Measurements from ENCODE around the gene STKLD1.
"Not testable (repeated sequence)": the region's sequence is repeated elsewhere in the genome, so short reads cannot be mapped to it uniquely, and the experiment has no call there.

The STKLD1 gene

DNA sequence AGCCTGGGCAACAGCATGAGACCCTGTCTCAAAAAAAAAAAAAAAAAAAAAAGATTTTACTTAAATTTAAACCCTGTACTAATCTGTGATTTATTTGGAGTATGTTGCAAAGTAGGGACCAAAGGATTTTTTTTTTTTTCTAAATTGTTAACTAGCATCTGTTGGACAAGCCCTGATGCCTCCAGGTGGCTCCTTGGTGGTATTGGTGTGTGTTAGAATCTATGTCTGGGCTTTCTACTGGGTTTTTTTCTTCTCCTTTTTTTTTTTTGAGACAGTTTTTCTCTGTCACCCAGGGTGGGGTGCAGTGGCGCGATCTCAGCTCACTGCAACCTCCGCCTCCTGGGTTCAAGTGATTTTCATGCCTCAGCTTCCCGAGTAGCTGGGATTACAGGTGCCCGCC is 75.7 kb downstream of the STKLD1 start:
- not testable (repeated sequence) for DNase-seq

DNA sequence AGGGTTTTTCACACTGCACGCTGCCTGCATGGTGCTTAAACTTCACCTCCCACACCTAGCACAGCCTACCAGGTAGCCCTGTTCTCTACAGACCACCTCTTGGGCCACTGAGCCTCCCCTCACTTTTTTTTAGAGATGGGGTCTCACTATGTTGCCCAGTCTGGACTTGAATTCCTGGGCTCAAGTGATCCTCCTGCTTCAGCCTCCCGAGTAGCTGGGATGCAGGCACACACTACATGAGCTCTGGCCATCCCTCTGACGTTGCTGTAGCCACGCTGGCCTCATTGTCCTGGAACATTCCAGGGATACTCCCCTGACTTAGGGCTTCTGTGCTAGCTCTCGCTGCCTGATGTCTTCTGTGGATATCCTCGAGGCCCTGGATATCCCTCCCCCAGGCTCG is 76.4 kb downstream of the STKLD1 start:
- DNase-seq = no peak

DNA sequence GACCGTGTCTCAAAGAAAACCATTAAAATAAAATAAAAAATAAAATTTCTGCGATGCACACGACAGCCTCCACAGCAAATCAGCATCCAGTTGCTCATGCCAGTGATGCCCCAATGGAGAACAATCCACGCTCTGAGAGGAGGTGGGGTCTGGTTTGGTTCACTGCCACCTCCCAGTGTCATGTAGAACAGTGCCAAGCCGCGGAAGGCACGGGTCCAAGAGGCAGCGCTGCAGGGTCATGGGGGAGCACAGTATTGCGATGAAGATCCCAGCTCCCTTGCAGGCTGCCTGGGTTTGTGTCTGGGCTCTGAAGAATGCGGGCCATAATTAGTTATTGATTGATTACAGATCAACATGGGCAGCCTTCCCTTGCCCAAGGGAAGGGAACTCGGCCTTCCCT is 77.5 kb downstream of the STKLD1 start:
- no peak for DNase-seq

DNA sequence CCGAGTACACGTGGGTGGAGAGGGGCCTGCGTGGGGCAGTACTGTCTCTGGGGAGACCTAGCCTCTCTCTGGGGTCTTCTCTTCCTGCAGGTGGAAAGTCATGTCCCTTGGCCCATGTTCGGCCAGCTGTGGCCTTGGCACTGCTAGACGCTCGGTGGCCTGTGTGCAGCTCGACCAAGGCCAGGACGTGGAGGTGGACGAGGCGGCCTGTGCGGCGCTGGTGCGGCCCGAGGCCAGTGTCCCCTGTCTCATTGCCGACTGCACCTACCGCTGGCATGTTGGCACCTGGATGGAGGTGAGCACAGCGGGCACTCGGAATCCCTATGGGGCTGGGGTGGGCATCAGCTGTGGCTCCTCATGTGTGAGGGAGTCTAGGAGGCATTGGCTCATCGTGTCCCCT is 78.2 kb downstream of the STKLD1 start:
- no peak for DNase-seq

DNA sequence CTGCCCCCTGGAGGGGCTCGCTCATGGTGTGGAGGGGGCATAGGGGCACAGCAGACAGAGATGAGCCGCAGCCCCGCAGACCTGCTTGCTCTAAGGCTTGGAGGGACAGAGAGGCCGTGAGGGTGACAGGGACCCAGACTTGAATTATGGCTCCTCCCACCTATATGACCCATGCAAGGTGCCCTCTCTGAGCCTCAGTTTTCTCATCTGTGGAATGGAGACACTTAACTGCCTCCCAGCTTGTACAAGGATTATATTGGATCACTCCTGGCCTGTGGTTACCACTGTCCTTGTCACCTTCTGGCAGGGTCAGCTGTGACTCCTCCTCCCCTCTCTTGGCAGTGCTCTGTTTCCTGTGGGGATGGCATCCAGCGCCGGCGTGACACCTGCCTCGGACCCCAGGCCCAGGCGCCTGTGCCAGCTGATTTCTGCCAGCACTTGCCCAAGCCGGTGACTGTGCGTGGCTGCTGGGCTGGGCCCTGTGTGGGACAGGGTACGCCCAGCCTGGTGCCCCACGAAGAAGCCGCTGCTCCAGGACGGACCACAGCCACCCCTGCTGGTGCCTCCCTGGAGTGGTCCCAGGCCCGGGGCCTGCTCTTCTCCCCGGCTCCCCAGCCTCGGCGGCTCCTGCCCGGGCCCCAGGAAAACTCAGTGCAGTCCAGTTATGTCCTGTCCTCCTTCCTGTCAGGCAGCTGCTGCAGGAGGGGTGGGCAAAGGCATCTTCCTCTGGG is 78.9 kb downstream of the STKLD1 start:
- DNase-seq = no peak

Measured in activated effector memory CD4-positive, alpha-beta T cell treated with anti-CD3 and anti-CD28 coated beads, Interleukin-2, amount 50 U/mL, for 16 hours (primary cell).